Panc1 (cell line): ENCODE measurements around the gene NNMT. TPM values are rescaled to one million over a fixed set of nuclear protein-coding genes. Genes with fewer than 3 reads are reported as not detected.

Experiments
- ATAC-seq: fragments of 200-7000 bp; cut with Tn5 transposase; 2 replicates; pipeline ENCODE4 v1.9.1; 2020; ENCODE audit warnings: mild to moderate bottlenecking, moderate library complexity
- BruUV-seq: library from RNA; stranded (reverse); fragments of 400-500 nt; replicated peaks from 2 replicates; lab custom pipeline; 2021; lab: Mats Ljungman, UMichigan
- CTCF ChIA-PET: fragments of 300-600 bp; sonication (Branson Sonifier 250); formaldehyde crosslinking; loops from one replicate; lab custom pipeline; 2022; ENCODE audit warnings: antibody characterized with exemption; lab: Charles Lee
- POLR2A ChIA-PET: fragments of 300-600 bp; sonication (Branson Sonifier 250); formaldehyde crosslinking; loops from one replicate; lab custom pipeline; 2022; ENCODE audit warnings: antibody characterized with exemption; lab: Charles Lee
- DNase-seq: peaks from one replicate; pipeline ENCODE4 v3.0.0-alpha.2; 2010; ENCODE audit warnings: low read depth, low spot score
- H3K27ac ChIP-seq: 2 replicates; pipeline ENCODE4 v1.5.1; 2011; ENCODE audit warnings: mild to moderate bottlenecking, low read length, inconsistent platforms
- H3K27me3 ChIP-seq: fragments of 200-500 bp; sonication (Bioruptor generic); 2 replicates; pipeline ENCODE4 v1.6.0; 2014; ENCODE audit warnings: low read length, inconsistent platforms; ENCODE audit not compliant: control insufficient read depth, insufficient read depth
- H3K36me3 ChIP-seq: fragments of 200-500 bp; sonication (Bioruptor generic); 2 replicates; pipeline ENCODE4 v1.5.1; 2014; ENCODE audit warnings: inconsistent platforms, mild to moderate bottlenecking, low read length, moderate library complexity; ENCODE audit not compliant: control insufficient read depth, insufficient read depth
- H3K4me1 ChIP-seq: 2 replicates; pipeline ENCODE4 v1.5.1; 2011; ENCODE audit warnings: inconsistent platforms, mild to moderate bottlenecking, low read length, moderate library complexity; ENCODE audit not compliant: control insufficient read depth, insufficient read depth
- H3K4me3 ChIP-seq, 2 experiments: 2 replicates each; pipeline ENCODE4 v1.5.1; 2011 to 2012; ENCODE audit warnings: low read depth in 2 of 2, low read length in 2 of 2, mild to moderate bottlenecking in 2 of 2, inconsistent platforms in 1 of 2, moderate library complexity in 1 of 2
- H3K9me3 ChIP-seq: fragments of 200-500 bp; sonication (Bioruptor generic); 2 replicates; pipeline ENCODE4 v1.5.1; 2014; ENCODE audit warnings: low read depth, mild to moderate bottlenecking, inconsistent platforms, low read length, moderate library complexity; ENCODE audit not compliant: control insufficient read depth, insufficient read depth
- CTCF ChIP-seq: fragments of 450-650 bp; IDR thresholded peaks from 2 replicates; pipeline ENCODE4 v1.5.1; 2017; ENCODE audit warnings: mild to moderate bottlenecking
- POLR2AphosphoS5 ChIP-seq: IDR thresholded peaks from 2 replicates; pipeline ENCODE4 v1.6.1; 2012; ENCODE audit warnings: mild to moderate bottlenecking, low read depth, low read length, moderate library complexity
- REST ChIP-seq, 2 experiments: IDR thresholded peaks; 2 replicates each; pipeline ENCODE4 v1.6.1; 2011 to 2012; ENCODE audit warnings: low read depth in 2 of 2, control low read depth in 1 of 2, low read length in 1 of 2, mild to moderate bottlenecking in 1 of 2, moderate library complexity in 1 of 2; ENCODE audit not compliant: insufficient read depth in 1 of 2
- SIN3A ChIP-seq: IDR thresholded peaks from 2 replicates; pipeline ENCODE4 v1.6.1; 2012; ENCODE audit warnings: low read depth, mild to moderate bottlenecking, low read length, moderate library complexity, borderline replicate concordance; ENCODE audit not compliant: insufficient read depth
- TCF7L2 ChIP-seq: IDR thresholded peaks from 2 replicates; pipeline ENCODE4 v1.6.1; 2011; ENCODE audit warnings: mild to moderate bottlenecking, low read depth, low read length, inconsistent platforms
- in situ Hi-C: cut with HindIII; loops from 2 replicates; pipeline ENCODE4 v1.10.0; 2016; ENCODE audit warnings: low sequenced_read_pairs, low pct_unique_long_range_greater_than_20kb
- intact Hi-C: fragments of 100-400 bp; cut with micrococcal nuclease; formaldehyde crosslinking; loops from one replicate; pipeline ENCODE4 v1.10.0; 2022; ENCODE audit not compliant: unreplicated experiment
- total RNA-seq: library from RNA; stranded (reverse); gene quantifications from one replicate; pipeline ENCODE4 v1.2.1, GENCODE V29; 2021; ENCODE audit not compliant: unreplicated experiment

The NNMT gene
- total RNA-seq, 1 experiment from 2014 or later: 1.7 TPM

DNA sequence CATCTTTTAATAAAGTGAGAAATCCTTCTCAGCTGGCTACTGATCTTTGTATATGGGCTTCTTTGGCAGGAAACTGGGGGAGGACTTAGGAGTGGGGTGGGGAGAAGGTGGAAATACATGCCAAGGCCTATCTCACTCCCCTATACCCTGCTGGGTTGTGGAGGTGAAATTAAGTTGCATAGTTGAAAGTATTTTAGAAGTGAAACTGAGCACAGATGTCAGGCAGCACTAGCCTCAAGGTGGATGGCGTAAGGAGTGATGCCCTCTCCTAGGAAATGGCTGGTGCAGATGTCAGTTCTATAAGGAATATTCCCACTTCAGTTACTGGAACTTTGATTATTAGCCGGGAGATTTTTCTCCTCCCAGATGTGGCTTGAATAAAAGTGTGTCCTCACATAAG, 46.3 kb downstream of the NNMT start:
- H3K9me3 ChIP-seq: no peaks in the 10 kb centered on the region; the same call in 1 of the 2 replicates
- no peak overlapping the region for H3K4me3 ChIP-seq
- peaks cover 2% of the 10 kb centered on the region; the same call in 1 of the 2 replicates for H3K27me3 ChIP-seq
- no peaks in the 10 kb centered on the region for H3K4me1 ChIP-seq
- CTCF ChIA-PET: no interaction called here
- intact Hi-C loops: loop anchor here (10.0 kb wide), 2 partner anchors 102 to 242 kb away; no protein-coding TSS in a partner anchor
- in situ Hi-C loops: no loop called here
- no peak for DNase-seq
- TF ChIP-seq CTCF (no peak), POLR2AphosphoS5 (no peak), REST (IDR thresholded peaks at IDR 0.05; ENCODE audit: insufficient read depth in 1 of 2, low read depth in 2 of 2, low read length in 1 of 2) (no peak), TCF7L2 (no peak), SIN3A (no peak)
- ATAC-seq: no peak
- no peak overlapping the region for H3K27ac ChIP-seq
- POLR2A ChIA-PET: no interaction called here
- H3K36me3 ChIP-seq: no peaks in the 10 kb centered on the region
- BruUV-seq: no TSS peak

GRCh38 chr11:114343020-114343419, 46.8 kb downstream of the NNMT start:
- intact Hi-C loops: loop anchor here (10.0 kb wide), 2 partner anchors 102 to 242 kb away; no protein-coding TSS in a partner anchor

More at GRCh38 chr11:114343020-114343419, 46.8 kb downstream of the NNMT start:
- TF ChIP-seq CTCF: no peak
- no peak for TF ChIP-seq REST (IDR thresholded peaks at IDR 0.05; ENCODE audit: insufficient read depth in 1 of 2, low read depth in 2 of 2, low read length in 1 of 2)
- no peak for TF ChIP-seq SIN3A
- no peak for TF ChIP-seq TCF7L2
- no peak for TF ChIP-seq POLR2AphosphoS5
- DNase-seq (no peak), ATAC-seq (no peak)
- Histone ChIP-seq H3K9me3 (no peaks in the 10 kb centered on the region; the same call in 1 of the 2 replicates), H3K4me1 (no peaks in the 10 kb centered on the region), H3K27me3 (peaks cover 2% of the 10 kb centered on the region; the same call in 1 of the 2 replicates), H3K27ac (no peak overlapping the region), H3K36me3 (no peaks in the 10 kb centered on the region), H3K4me3 (no peak overlapping the region)
- ChIA-PET POLR2A (no interaction called here), CTCF (no interaction called here)
- BruUV-seq: no TSS peak
- in situ Hi-C loops: no loop called here
